K562 (cell line): ENCODE results near the gene OR6K6. TPM values are rescaled to one million over a fixed set of nuclear protein-coding genes. Genes with fewer than 3 reads are reported as not detected.
A peak's percentile ranks its signal among the peaks of the same experiment; 100 is the strongest.

ENCODE experiments used
- ARHGAP35 ChIP-seq: fragments of 450-650 bp; IDR thresholded peaks from 2 replicates; pipeline ENCODE4 v1.6.1; 2018; ENCODE audit not compliant: partially characterized antibody
- ARID1B ChIP-seq: fragments of 450-650 bp; IDR thresholded peaks from 2 replicates; pipeline ENCODE4 v1.6.1; 2016; ENCODE audit warnings: antibody characterized with exemption, mild to moderate bottlenecking, inconsistent platforms
- CBX2 ChIP-seq: fragments of 200-600 bp; sonication (generic); IDR thresholded peaks from one replicate; pipeline ENCODE4 v1.6.1; 2012; ENCODE audit warnings: mild to moderate bottlenecking, low read length, inconsistent platforms; ENCODE audit not compliant: insufficient read depth, poor library complexity, severe bottlenecking
- CSDE1 ChIP-seq, 2 experiments: fragments of 450-650 bp; IDR thresholded peaks; 2 replicates each; pipeline ENCODE4 v1.6.1; 2016; ENCODE audit warnings: mild to moderate bottlenecking in 1 of 2
- EWSR1 ChIP-seq: fragments of 450-650 bp; IDR thresholded peaks from 2 replicates; pipeline ENCODE4 v1.6.1; 2018; ENCODE audit warnings: borderline replicate concordance, mild to moderate bottlenecking, low read depth, moderate library complexity; ENCODE audit not compliant: partially characterized antibody
- FOXP4 ChIP-seq: sonication (generic); formaldehyde crosslinking; IDR thresholded peaks from 2 replicates; pipeline ENCODE4 v1.8.0; 2022; ENCODE audit warnings: mild to moderate bottlenecking, missing genetic modification reagents, borderline replicate concordance
- GTF2B ChIP-seq: IDR thresholded peaks from 2 replicates; pipeline ENCODE4 v1.6.1; 2011; ENCODE audit not compliant: insufficient read length; ENCODE audit errors: extremely low read depth
- GTF2E2 ChIP-seq: fragments of 200-800 bp; sonication (Bioruptor generic); IDR thresholded peaks from 2 replicates; pipeline ENCODE4 v1.6.1; 2016; ENCODE audit warnings: missing genetic modification characterization, missing compliant biosample characterization
- HDAC2 ChIP-seq: fragments of 450-650 bp; IDR thresholded peaks from 2 replicates; pipeline ENCODE4 v1.6.1; 2016; ENCODE audit warnings: mild to moderate bottlenecking
- MTA1 ChIP-seq: fragments of 450-650 bp; IDR thresholded peaks from 2 replicates; pipeline ENCODE4 v1.6.1; 2017; ENCODE audit warnings: borderline replicate concordance
- NCOR1 ChIP-seq: fragments of 450-650 bp; IDR thresholded peaks from 2 replicates; pipeline ENCODE4 v1.6.1; 2016; ENCODE audit warnings: mild to moderate bottlenecking, moderate library complexity
- POLR2AphosphoS5 ChIP-seq: IDR thresholded peaks from 2 replicates; pipeline ENCODE4 v1.6.1; 2011; ENCODE audit warnings: mild to moderate bottlenecking, low read depth, low read length, moderate library complexity; ENCODE audit not compliant: control insufficient read depth, insufficient read depth
- RERE ChIP-seq: sonication (generic); formaldehyde crosslinking; IDR thresholded peaks from 2 replicates; pipeline ENCODE4 v1.8.0; 2023; ENCODE audit warnings: missing genetic modification reagents, mild to moderate bottlenecking, borderline replicate concordance
- SAP30 ChIP-seq: fragments of 200-600 bp; sonication (generic); IDR thresholded peaks from 2 replicates; pipeline ENCODE4 v1.6.1; 2012; ENCODE audit warnings: borderline replicate concordance, low read depth, mild to moderate bottlenecking, moderate library complexity, low read length, control low read depth, inconsistent platforms; ENCODE audit not compliant: insufficient read depth, poor library complexity, severe bottlenecking
- SMARCE1 ChIP-seq: fragments of 450-650 bp; IDR thresholded peaks from 2 replicates; pipeline ENCODE4 v1.7.1; 2016; ENCODE audit warnings: mild to moderate bottlenecking
- USF2 ChIP-seq: sonication (generic); formaldehyde crosslinking; IDR thresholded peaks from 2 replicates; pipeline ENCODE4 v1.5.0; 2020; ENCODE audit warnings: missing genetic modification reagents
- ZBTB17 ChIP-seq: fragments of 450-650 bp; formaldehyde crosslinking; IDR thresholded peaks from 2 replicates; pipeline ENCODE4 v1.4.0; 2020; ENCODE audit warnings: mild to moderate bottlenecking
- ZNF384 ChIP-seq: IDR thresholded peaks from 2 replicates; pipeline ENCODE4 v1.6.1; 2012; ENCODE audit warnings: low read depth, low read length, improper control_type of control experiment
- ZNF41 ChIP-seq: fragments of 250-450 bp; sonication (Bioruptor Pico); conservative IDR thresholded peaks from 2 replicates; pipeline ENCODE4 v1.4.0; 2020; ENCODE audit warnings: mild to moderate bottlenecking
- ZNF668 ChIP-seq: fragments of 250-450 bp; sonication (Bioruptor Pico); IDR thresholded peaks from 2 replicates; pipeline ENCODE4 v1.8.0; 2022; ENCODE audit warnings: mild to moderate bottlenecking, inconsistent platforms
- polyA plus RNA-seq, 8 experiments: library from polyadenylated mRNA; depleted of rRNA in 4 of 8; stranded (reverse) in 5 of 8; unstranded in 3 of 8; fragments of >200 nt; fragmentation: Nextera tagmentation in 2 of 8; fragmentation: Illumina TruSeq in 1 of 8; extraction: Ambion mirVana in 2 of 8; extraction: Trizol in 1 of 8; gene quantifications; 2 replicates each; pipeline versions ENCODE4 v1.2.1 to v1.2.3, GENCODE V29; 2011 to 2014; ENCODE audit warnings: inconsistent platforms in 1 of 8, missing spikeins in 1 of 8
- total RNA-seq, 7 experiments: library from RNA; depleted of rRNA in 6 of 7; stranded (reverse); fragments of >200 nt in 6 of 7; fragmentation: Illumina TruSeq in 2 of 7; extraction: Trizol in 2 of 7; gene quantifications; 2 replicates each; pipeline versions ENCODE4 v1.2.1 to v1.2.3, GENCODE V29; 2011 to 2021; ENCODE audit warnings: low replicate concordance in 1 of 7

Gene OR6K6
- total and polyA plus RNA-seq, 9 of the 15 experiments (the other 6 are each of a cell fraction or from before 2014, with no cell fraction given): not detected

- TF ChIP-seq RERE (CRISPR knock-in tag) (no peak), POLR2AphosphoS5 (peak; percentile 47; the same call in 1 of the 2 replicates), HDAC2 (0 out of 2 replicates have a peak, but pooled peaks have one; percentile 26), SAP30 (no peak), ARHGAP35 (no peak), NCOR1 (peak; percentile 59), CSDE1 (IDR thresholded peaks at IDR 0.05) (no peak), ZNF668 (no peak), ZNF384 (no peak), ZBTB17 (CRISPR knock-in tag) (no peak), GTF2E2 (no peak), FOXP4 (CRISPR knock-in tag) (no peak), USF2 (CRISPR knock-in tag) (no peak), MTA1 (0 out of 2 replicates have a peak, but pooled peaks have one; percentile 44), ZNF41 (CRISPR knock-in tag) (no peak), EWSR1 (no peak), GTF2B (no peak), CBX2 (no peak), SMARCE1 (peak; percentile 85), ARID1B (peak; percentile 94)
Measured at GRCh38 chr1:158732524-158732923, 22.0 kb upstream of the OR6K6 start (continued).
